ENCODE results near the gene ACSS1. TPM values are rescaled to one million over a fixed set of nuclear protein-coding genes. Genes with fewer than 3 reads are reported as not detected.

Gene ACSS1
- total and polyA plus RNA-seq, 2 experiments from 2014 or later: 1.3 to 4.1 TPM

- TF ChIP-seq POLR2AphosphoS5 (IDR thresholded peaks at IDR 0.05; ENCODE audit: low read depth): no peak
- no peak for TF ChIP-seq REST (IDR thresholded peaks at IDR 0.05; ENCODE audit: unreplicated experiment)
- no peak for TF ChIP-seq ZNF331 (CRISPR knock-in tag; IDR thresholded peaks at IDR 0.05; ENCODE audit: low read depth)
- no peak for TF ChIP-seq EZH2 (IDR thresholded peaks at IDR 0.05; ENCODE audit: low read depth, unreplicated experiment)
- no peak for TF ChIP-seq CREB1 (CRISPR knock-in tag; IDR thresholded peaks at IDR 0.05; ENCODE audit: low read depth)
- TF ChIP-seq ETS1 (IDR thresholded peaks at IDR 0.05): no peak
- TF ChIP-seq JUNB (IDR thresholded peaks at IDR 0.05; ENCODE audit: unreplicated experiment): no peak
- TF ChIP-seq CTCF (conservative IDR thresholded peaks at IDR 0.05; ENCODE audit: low read depth in 2 of 2): no peak
Observed at GRCh38 chr20:24978513-24978912, 79.4 kb downstream of the ACSS1 start (continued).

- DNase-seq (ENCODE audit: low spot score) (no peak), ATAC-seq (no peak)
- H3K79me2 ChIP-seq (replicated peaks; ENCODE audit: insufficient read depth): peaks cover 22% of the 10 kb centered on the region; the same call in 1 of the 2 replicates
- H3K27ac Mint-ChIP-seq: no peak overlapping the region
- no peaks in the 10 kb centered on the region for H3K4me1 Mint-ChIP-seq
- peaks cover 78% of the 10 kb centered on the region for H3K36me3 Mint-ChIP-seq (ENCODE audit: low read depth)
- H3K4me2 ChIP-seq: no peak overlapping the region
- no peak overlapping the region for H3K4me3 Mint-ChIP-seq
- H3K27ac ChIP-seq (ENCODE audit: low read depth): no peak overlapping the region
- H4K20me1 ChIP-seq (replicated peaks; ENCODE audit: insufficient read depth): no peaks in the 10 kb centered on the region; the same call in 1 of the 2 replicates
- H3K4me1 ChIP-seq (ENCODE audit: insufficient read depth): no peaks in the 10 kb centered on the region
- peaks cover 4% of the 10 kb centered on the region for H3K27me3 Mint-ChIP-seq (ENCODE audit: insufficient read depth, low read depth, poor library complexity)
- no peak overlapping the region for H2AFZ ChIP-seq
- H3K9me2 ChIP-seq (ENCODE audit: insufficient read depth): no peaks in the 10 kb centered on the region
- 0 out of 2 replicates have a peak, but pooled peaks cover 13% of the 10 kb centered on the region for H3K36me3 ChIP-seq (ENCODE audit: insufficient read depth)
- peaks cover 20% of the 10 kb centered on the region for H3K9me3 Mint-ChIP-seq
- H3K27me3 ChIP-seq (ENCODE audit: insufficient read depth): no peaks in the 10 kb centered on the region
- H3F3A ChIP-seq (replicated peaks; ENCODE audit: low read depth): no peaks in the 10 kb centered on the region
- H3K4me3 ChIP-seq: no peak overlapping the region
- TF ChIP-seq ETS1 (IDR thresholded peaks at IDR 0.05): no peak
- no peak for TF ChIP-seq REST (IDR thresholded peaks at IDR 0.05; ENCODE audit: unreplicated experiment)
Observed at GRCh38 chr20:24977797-24978196, 80.1 kb downstream of the ACSS1 start.
